GM13976 (cell line): ENCODE measurements around the gene CNNM2.

Experiments used
- DNase-seq: peaks from one replicate; pipeline ENCODE4 v3.0.0; 2012; ENCODE audit warnings: low spot score
- CTCF ChIP-seq: IDR thresholded peaks from 2 replicates; pipeline ENCODE4 v1.5.1; 2012; ENCODE audit warnings: borderline replicate concordance, mild to moderate bottlenecking; ENCODE audit not compliant: insufficient read depth; ENCODE audit errors: extremely low read depth, missing control alignments, control extremely low read depth
- in situ Hi-C: fragments of 300-500 bp; cut with MboI; formaldehyde crosslinking; loops from one replicate; pipeline ENCODE4 v1.12.0; 2022; ENCODE audit warnings: low sequenced_read_pairs, mixed read lengths, inconsistent platforms; ENCODE audit not compliant: unreplicated experiment

Gene CNNM2

GRCh38 chr10:102935505-102935904 lies 17.4 kb downstream of the CNNM2 start:
- DNase-seq: no peak
- TF ChIP-seq CTCF: no peak

GRCh38 chr10:102935939-102936605 lies 18.0 kb downstream of the CNNM2 start:
- in situ Hi-C loops: no loop called here
- no peak for DNase-seq
- TF ChIP-seq CTCF: no peak

More at GRCh38 chr10:102935505-102935904, 17.4 kb downstream of the CNNM2 start:
- in situ Hi-C loops: no loop called here

GRCh38 chr10:102941401-102941800 lies 23.3 kb downstream of the CNNM2 start:
- in situ Hi-C loops: no loop called here
- no peak for DNase-seq
- no peak for TF ChIP-seq CTCF

- in situ Hi-C loops: no loop called here
- no peak for TF ChIP-seq CTCF
- DNase-seq: no peak
Observed at GRCh38 chr10:102945449-102945848, 27.4 kb downstream of the CNNM2 start.

GRCh38 chr10:102945962-102946361 lies 27.9 kb downstream of the CNNM2 start:
- DNase-seq: no peak
- in situ Hi-C loops: no loop called here
- no peak for TF ChIP-seq CTCF

GRCh38 chr10:102946992-102947391 lies 28.9 kb downstream of the CNNM2 start:
- in situ Hi-C loops: no loop called here
- no peak for DNase-seq
- no peak for TF ChIP-seq CTCF
